CD4-positive, alpha-beta T cell treated with Interleukin-17A for 1 hour (primary cell): ENCODE data around the gene CLMN.

ENCODE experiments used
- DNase-seq: peaks from one replicate; pipeline ENCODE4 v3.0.0-alpha.2; 2020

CLMN gene

GRCh38 chr14:95258754-95259593, 60.7 kb downstream of the CLMN start:
- DNase-seq: no peak

GRCh38 chr14:95258156-95258555, 61.6 kb downstream of the CLMN start:
- no peak for DNase-seq

- no peak for DNase-seq
Measured at GRCh38 chr14:95257521-95257920, 62.2 kb downstream of the CLMN start.

- DNase-seq: no peak
Measured at GRCh38 chr14:95256776-95257060, 63.0 kb downstream of the CLMN start.

GRCh38 chr14:95256002-95256775, 63.5 kb downstream of the CLMN start:
- DNase-seq: no peak

GRCh38 chr14:95255487-95255886, 64.2 kb downstream of the CLMN start:
- DNase-seq: no peak

- DNase-seq: no peak
Measured at GRCh38 chr14:95255013-95255412, 64.7 kb downstream of the CLMN start.

- no peak for DNase-seq
Measured at GRCh38 chr14:95254288-95254687, 65.4 kb downstream of the CLMN start.

GRCh38 chr14:95253039-95253630, 66.6 kb downstream of the CLMN start:
- DNase-seq: no peak

GRCh38 chr14:95252219-95252618, 67.5 kb downstream of the CLMN start:
- no peak for DNase-seq

- no peak for DNase-seq
Measured at GRCh38 chr14:95250936-95251335, 68.8 kb downstream of the CLMN start.

GRCh38 chr14:95250140-95250769, 69.5 kb downstream of the CLMN start:
- DNase-seq: no peak

- DNase-seq: no peak
Measured at GRCh38 chr14:95248432-95248831, 71.3 kb downstream of the CLMN start.

GRCh38 chr14:95246870-95247269, 72.8 kb downstream of the CLMN start:
- DNase-seq: no peak

GRCh38 chr14:95245334-95245733, 74.4 kb downstream of the CLMN start:
- no peak for DNase-seq

GRCh38 chr14:95244587-95244986, 75.1 kb downstream of the CLMN start:
- no peak for DNase-seq

- no peak for DNase-seq
Measured at GRCh38 chr14:95242870-95243269, 76.8 kb downstream of the CLMN start.

- no peak for DNase-seq
Measured at GRCh38 chr14:95240859-95241813, 78.6 kb downstream of the CLMN start.

- DNase-seq: no peak
Measured at GRCh38 chr14:95238487-95239298, 81.0 kb downstream of the CLMN start.

GRCh38 chr14:95237958-95238340, 81.8 kb downstream of the CLMN start:
- no peak for DNase-seq
